ENCODE measurements around the gene TCFL5. TPM values are rescaled to one million over a fixed set of nuclear protein-coding genes. Genes with fewer than 3 reads are reported as not detected.

TCFL5 gene
- 12.6 TPM for polyA plus RNA-seq (ENCODE audit: insufficient read length)
- long read RNA-seq, donor 1, partial matches to known transcripts: 35 of 35 reads
- long read RNA-seq, donor 1, other reads (novel, unspliced or antisense): 0 of 35 reads
- long read RNA-seq, donor 2, partial matches to known transcripts: 0 of 3 reads
- long read RNA-seq, donor 2, other reads (novel, unspliced or antisense): 0 of 3 reads
- long read RNA-seq, donor 3, partial matches to known transcripts: 24 of 25 reads
- long read RNA-seq, donor 3, other reads (novel, unspliced or antisense): 0 of 25 reads
- long read RNA-seq, donor 4: 0 reads
- long read RNA-seq, donor 5, partial matches to known transcripts: 0 of 3 reads
- long read RNA-seq, donor 5, other reads (novel, unspliced or antisense): 0 of 3 reads
- long read RNA-seq, donor 6, partial matches to known transcripts: 31 of 35 reads
- long read RNA-seq, donor 6, other reads (novel, unspliced or antisense): 0 of 35 reads
- long read RNA-seq, donor 7, partial matches to known transcripts: 0 of 2 reads
- long read RNA-seq, donor 7, other reads (novel, unspliced or antisense): 0 of 2 reads
- long read RNA-seq, donor 8, partial matches to known transcripts: 0 of 23 reads
- long read RNA-seq, donor 8, other reads (novel, unspliced or antisense): 23 of 23 reads

- peak; percentile 57 for DNase-seq
These were observed at the start of gene TCFL5 for GRCh38 chr20:62861726-62862336. TSS of gene TCFL5 (minus strand) at chr20:62861822. CDS start at chr20:62861670, 152 bp downstream.

- no peak for DNase-seq
These were observed 49.3 kb upstream of the TCFL5 start for GRCh38 chr20:62910777-62911497.

GRCh38 chr20:62910217-62910766 is 48.7 kb upstream of the TCFL5 start:
- DNase-seq: no peak

- DNase-seq: no peak
These were observed 47.6 kb upstream of the TCFL5 start for GRCh38 chr20:62908971-62909791.

GRCh38 chr20:62907384-62908317 is 46.0 kb upstream of the TCFL5 start:
- no peak for DNase-seq

GRCh38 chr20:62906647-62907375 is 45.2 kb upstream of the TCFL5 start:
- no peak for DNase-seq

- DNase-seq: no peak
These were observed 44.6 kb upstream of the TCFL5 start for GRCh38 chr20:62906209-62906608.

GRCh38 chr20:62905536-62906117 is 44.0 kb upstream of the TCFL5 start:
- DNase-seq: no peak

- DNase-seq: no peak
These were observed 41.4 kb upstream of the TCFL5 start for GRCh38 chr20:62902926-62903615.

- no peak for DNase-seq
These were observed 40.3 kb upstream of the TCFL5 start for GRCh38 chr20:62901891-62902290.

GRCh38 chr20:62900692-62901584 is 39.3 kb upstream of the TCFL5 start:
- DNase-seq: no peak

- peak; percentile 59 for DNase-seq
These were observed 38.5 kb upstream of the TCFL5 start for GRCh38 chr20:62900052-62900691.

GRCh38 chr20:62899633-62900051 is 38.0 kb upstream of the TCFL5 start:
- DNase-seq: no peak

GRCh38 chr20:62898970-62899632 is 37.5 kb upstream of the TCFL5 start:
- DNase-seq: no peak

GRCh38 chr20:62898093-62898964 is 36.7 kb upstream of the TCFL5 start:
- DNase-seq: no peak
